Measurements from ENCODE around the gene FAM174B. TPM values are rescaled to one million over a fixed set of nuclear protein-coding genes. Genes with fewer than 3 reads are reported as not detected.
A peak's percentile ranks its signal among the peaks of the same experiment; 100 is the strongest.

Gene FAM174B
- total RNA-seq, 4 donors from 2014 or later = 9.2 to 15.5 (median 13.3) TPM

DNA sequence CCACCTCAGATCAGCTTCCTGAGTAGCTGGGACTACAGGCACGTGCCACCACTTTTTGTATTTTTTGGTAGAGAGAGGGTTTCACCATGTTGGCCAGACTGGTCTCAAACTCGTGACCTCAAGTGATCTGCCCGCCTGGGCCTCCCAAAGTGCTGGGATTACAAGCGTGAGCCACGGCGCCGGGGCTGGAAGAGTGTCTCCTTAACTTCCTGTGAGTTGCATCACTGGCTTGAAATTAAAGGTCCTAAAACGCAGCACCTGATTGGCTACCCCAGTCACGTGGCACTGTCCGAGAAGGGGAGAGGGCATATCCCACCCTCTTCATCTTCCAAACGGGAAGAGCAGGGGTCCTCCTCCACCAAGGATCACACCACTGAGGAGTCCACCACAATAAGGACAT, 5.5 kb upstream of the FAM174B start:
- TF ChIP-seq EP300 (IDR thresholded peaks at IDR 0.05) = no peak
- TF ChIP-seq POLR2AphosphoS5 (IDR thresholded peaks at IDR 0.05) = no peak
- TF ChIP-seq, protein P1, sequence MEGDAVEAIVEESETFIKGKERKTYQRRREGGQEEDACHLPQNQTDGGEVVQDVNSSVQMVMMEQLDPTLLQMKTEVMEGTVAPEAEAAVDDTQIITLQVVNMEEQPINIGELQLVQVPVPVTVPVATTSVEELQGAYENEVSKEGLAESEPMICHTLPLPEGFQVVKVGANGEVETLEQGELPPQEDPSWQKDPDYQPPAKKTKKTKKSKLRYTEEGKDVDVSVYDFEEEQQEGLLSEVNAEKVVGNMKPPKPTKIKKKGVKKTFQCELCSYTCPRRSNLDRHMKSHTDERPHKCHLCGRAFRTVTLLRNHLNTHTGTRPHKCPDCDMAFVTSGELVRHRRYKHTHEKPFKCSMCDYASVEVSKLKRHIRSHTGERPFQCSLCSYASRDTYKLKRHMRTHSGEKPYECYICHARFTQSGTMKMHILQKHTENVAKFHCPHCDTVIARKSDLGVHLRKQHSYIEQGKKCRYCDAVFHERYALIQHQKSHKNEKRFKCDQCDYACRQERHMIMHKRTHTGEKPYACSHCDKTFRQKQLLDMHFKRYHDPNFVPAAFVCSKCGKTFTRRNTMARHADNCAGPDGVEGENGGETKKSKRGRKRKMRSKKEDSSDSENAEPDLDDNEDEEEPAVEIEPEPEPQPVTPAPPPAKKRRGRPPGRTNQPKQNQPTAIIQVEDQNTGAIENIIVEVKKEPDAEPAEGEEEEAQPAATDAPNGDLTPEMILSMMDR (IDR thresholded peaks at IDR 0.05) = no peak
- TF ChIP-seq POLR2A (IDR thresholded peaks at IDR 0.05) = no peak
- Histone ChIP-seq H3K9me3 (no peaks in the 10 kb centered on the region), H3K27me3 (no peaks in the 10 kb centered on the region), H3K36me3 (no peaks in the 10 kb centered on the region), H3K4me3 (no peak overlapping the region), H3K27ac (no peak overlapping the region), H3K4me1 (peaks cover 9 to 27% (median 17%) of the 10 kb centered on the region in 3 donors)
- 87% methylated on average over 6 of the region's 11 CpGs; no CpG with 5 or more reads in 1 of the 2 donors for WGBS, 2 donors (ENCODE audit: low coverage in 1 of 2)
- ATAC-seq = no peak

DNA sequence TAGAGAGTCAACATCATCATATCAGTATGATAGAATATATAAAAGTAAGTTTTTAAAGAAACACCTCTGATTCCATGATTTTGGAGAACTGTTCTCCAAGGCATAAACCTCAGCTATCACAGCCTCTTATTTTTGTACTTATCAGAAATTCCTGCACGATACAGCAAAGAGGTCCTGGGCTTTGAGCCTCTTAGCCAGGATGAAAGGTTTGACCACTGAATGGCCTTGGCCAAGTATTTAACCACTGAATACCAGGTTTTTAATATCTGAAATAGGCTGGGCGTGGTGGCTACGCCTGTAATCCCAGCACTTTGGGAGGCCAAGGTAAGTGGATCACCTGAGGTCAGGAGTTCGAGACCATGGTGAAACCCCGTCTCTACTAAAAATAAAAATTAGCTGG, 1.9 kb upstream of the FAM174B start:
- Histone ChIP-seq H3K27me3 (no peaks in the 10 kb centered on the region), H3K9me3 (no peaks in the 10 kb centered on the region), H3K27ac (no peak overlapping the region), H3K4me1 (peaks cover 0 to 36% (median 11%) of the 10 kb centered on the region in 3 donors), H3K36me3 (no peaks in the 10 kb centered on the region), H3K4me3 (no peak overlapping the region)
- no peak for TF ChIP-seq POLR2AphosphoS5 (IDR thresholded peaks at IDR 0.05)
- TF ChIP-seq, protein P1 (IDR thresholded peaks at IDR 0.05) = no peak
- TF ChIP-seq POLR2A (IDR thresholded peaks at IDR 0.05) = no peak
- no peak for TF ChIP-seq EP300 (IDR thresholded peaks at IDR 0.05)
- WGBS, 2 donors (ENCODE audit: low coverage in 1 of 2) = 63 to 90% methylated on average over 1 to 5 of the region's 5 CpGs
- ATAC-seq = no peak

DNA sequence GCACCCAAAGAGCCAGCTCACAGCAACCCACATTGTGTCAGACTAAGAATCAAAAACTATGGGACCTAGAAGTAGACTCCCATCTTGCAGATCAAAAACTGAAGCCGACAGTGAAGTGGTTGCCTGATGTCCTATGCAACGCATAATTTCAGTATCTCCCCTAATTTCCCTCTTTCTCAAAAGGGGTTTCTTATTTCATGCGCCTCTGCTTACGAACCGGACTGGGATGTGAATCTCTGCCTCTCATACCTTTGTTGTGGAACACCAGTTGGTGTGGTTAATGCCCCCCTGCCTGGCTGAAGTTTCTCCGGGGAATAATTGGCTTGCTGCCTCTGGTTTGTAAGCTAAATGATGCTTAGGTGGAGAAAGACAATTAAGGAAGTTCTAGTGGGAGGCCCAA, 514 bp upstream of the FAM174B start:
- H3K36me3 ChIP-seq = no peaks in the 10 kb centered on the region
- H3K27me3 ChIP-seq = no peaks in the 10 kb centered on the region
- H3K27ac ChIP-seq = peak overlapping the region in 3 of 4 donors; percentile 74 to 88 (median 77)
- peak overlapping the region; percentile 56 to 64 for H3K4me3 ChIP-seq
- 74 to 98% methylated on average over 5 to 6 of the region's 6 CpGs for WGBS, 2 donors (ENCODE audit: low coverage in 1 of 2)
- H3K4me1 ChIP-seq = peaks cover 0 to 47% (median 20%) of the 10 kb centered on the region in 3 donors
- H3K9me3 ChIP-seq = no peaks in the 10 kb centered on the region
- TF ChIP-seq POLR2AphosphoS5 (IDR thresholded peaks at IDR 0.05) = no peak
- no peak for TF ChIP-seq EP300 (IDR thresholded peaks at IDR 0.05)
- no peak for TF ChIP-seq POLR2A (IDR thresholded peaks at IDR 0.05)
- TF ChIP-seq, protein P1 (IDR thresholded peaks at IDR 0.05) = no peak
- no peak for ATAC-seq

DNA sequence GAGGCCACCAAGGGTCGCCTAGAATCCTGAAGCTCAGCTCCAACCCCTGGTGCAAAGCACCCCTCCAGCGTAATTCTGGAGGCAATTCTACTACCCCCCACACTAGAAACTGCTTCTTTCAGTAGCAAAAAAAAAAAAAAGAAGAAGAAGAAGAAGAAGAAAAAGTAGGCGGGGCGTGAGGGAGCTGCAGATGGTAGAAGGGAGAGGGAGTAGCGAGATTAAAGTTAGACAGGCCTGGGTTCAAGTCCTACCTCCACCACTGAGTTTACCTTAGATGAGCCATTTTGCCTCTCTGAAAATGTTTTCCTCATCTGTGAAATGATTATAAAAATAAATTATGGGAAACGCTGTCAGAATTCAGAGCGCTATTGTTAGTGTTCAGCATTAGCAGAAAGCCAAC, 913 bp downstream of the FAM174B start:
- H3K9me3 ChIP-seq = no peaks in the 10 kb centered on the region
- H3K36me3 ChIP-seq = no peaks in the 10 kb centered on the region
- H3K4me1 ChIP-seq = peaks cover 0 to 61% (median 23%) of the 10 kb centered on the region in 3 donors
- peak overlapping the region; percentile 51 to 88 (median 64) for H3K27ac ChIP-seq
- H3K4me3 ChIP-seq = peak overlapping the region; percentile 56 to 64
- TF ChIP-seq, protein P1 (IDR thresholded peaks at IDR 0.05) = no peak
- no peak for TF ChIP-seq EP300 (IDR thresholded peaks at IDR 0.05)
- TF ChIP-seq POLR2AphosphoS5 (IDR thresholded peaks at IDR 0.05) = no peak
- no peak for TF ChIP-seq POLR2A (IDR thresholded peaks at IDR 0.05)
- no peaks in the 10 kb centered on the region for H3K27me3 ChIP-seq
- 38 to 56% methylated on average over 3 to 7 of the region's 7 CpGs for WGBS, 2 donors (ENCODE audit: low coverage in 1 of 2)
- ATAC-seq = no peak

DNA sequence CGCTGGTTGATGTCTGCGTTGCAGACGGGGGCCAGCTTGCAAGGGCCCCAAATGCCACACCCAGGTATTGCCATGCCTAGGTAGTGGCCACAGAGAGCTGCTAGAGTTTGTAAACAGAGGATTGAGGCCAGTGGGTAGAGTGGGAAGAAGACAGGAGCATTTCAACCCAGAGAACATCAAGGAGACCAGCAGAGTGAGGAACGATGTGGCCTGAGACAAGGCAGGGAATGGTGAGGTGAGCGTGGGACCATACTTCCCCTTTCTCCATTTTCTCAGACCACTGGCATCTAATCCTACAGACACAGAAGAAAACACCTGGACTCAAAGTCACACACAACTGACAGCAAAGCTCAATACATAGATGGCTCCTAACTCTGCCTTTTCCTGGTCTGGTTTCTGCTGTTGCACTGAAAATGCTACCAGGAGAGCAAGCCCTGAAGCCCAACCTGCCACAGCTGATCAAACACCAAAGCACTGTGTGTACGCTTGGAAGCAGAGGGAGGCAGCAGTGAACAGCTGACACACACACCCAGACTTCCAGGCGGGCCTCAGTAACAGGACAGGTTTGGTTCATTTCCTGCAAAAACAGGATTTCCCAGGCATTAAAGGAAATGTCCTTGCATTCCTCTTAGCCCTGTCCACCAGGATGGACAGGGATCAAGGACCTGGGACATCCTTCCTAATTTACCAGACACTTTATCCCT, 1.6 kb downstream of the FAM174B start:
- peak; percentile 76 for ATAC-seq
- H3K9me3 ChIP-seq = no peaks in the 10 kb centered on the region
- no peaks in the 10 kb centered on the region for H3K27me3 ChIP-seq
- peak overlapping the region in 3 of 4 donors; percentile 54 to 88 (median 74) for H3K27ac ChIP-seq
- TF ChIP-seq, protein P1 (IDR thresholded peaks at IDR 0.05) = peak in 1 of 4 experiments; percentile 14
- TF ChIP-seq POLR2A (IDR thresholded peaks at IDR 0.05) (no peak), POLR2AphosphoS5 (IDR thresholded peaks at IDR 0.05) (peak; percentile 24)
- peaks cover 0 to 66% (median 23%) of the 10 kb centered on the region in 3 donors for H3K4me1 ChIP-seq
- 70 to 85% methylated on average over 5 to 6 of the region's 7 CpGs for WGBS, 2 donors (ENCODE audit: low coverage in 1 of 2)
- H3K36me3 ChIP-seq = no peaks in the 10 kb centered on the region
- H3K4me3 ChIP-seq = peak overlapping the region in 1 of 2 donors; percentile 64
